IMR-90 (cell line): ENCODE measurements around the gene LRRC10B. TPM values are rescaled to one million over a fixed set of nuclear protein-coding genes. Genes with fewer than 3 reads are reported as not detected.

ENCODE experiments used
- ATAC-seq: fragments of 200-7000 bp; cut with Tn5 transposase; 2 replicates; pipeline ENCODE4 v1.9.1; 2020; ENCODE audit warnings: low read depth, mild to moderate bottlenecking, moderate library complexity
- BruUV-seq: library from RNA; stranded (reverse); fragments of 400-500 nt; replicated peaks from 2 replicates; lab custom pipeline; 2021; lab: Mats Ljungman, UMichigan
- CTCF ChIA-PET: fragments of 300-600 bp; formaldehyde crosslinking; extraction: SDS; loops from one replicate; lab custom pipeline; 2021; ENCODE audit warnings: antibody characterized with exemption; lab: Yijun Ruan, JAX
- POLR2A ChIA-PET: fragments of 300-600 bp; sonication (Branson Sonifier 250); formaldehyde crosslinking; loops from one replicate; lab custom pipeline; 2022; ENCODE audit warnings: antibody characterized with exemption; ENCODE audit not compliant: unreplicated experiment; lab: Charles Lee
- DNase-seq: peaks from one replicate; pipeline ENCODE4 v3.0.0; 2013
- H2AFZ ChIP-seq: replicated peaks from 2 replicates; pipeline ENCODE3; 2013; ENCODE audit warnings: low read length, mild to moderate bottlenecking; ENCODE audit not compliant: poor library complexity
- H2AK5ac ChIP-seq: 2 replicates; pipeline ENCODE4 v1.6.1; 2013; ENCODE audit warnings: low read depth, low read length, inconsistent platforms
- H2AK9ac ChIP-seq: replicated peaks from 2 replicates; pipeline ENCODE3; 2013; ENCODE audit warnings: mild to moderate bottlenecking, low read depth, low read length, moderate library complexity; ENCODE audit not compliant: poor library complexity
- H2BK120ac ChIP-seq: 2 replicates; pipeline ENCODE4 v1.6.1; 2013; ENCODE audit warnings: low read depth, low read length, inconsistent platforms
- H2BK15ac ChIP-seq: 3 replicates; pipeline ENCODE4 v1.6.1; 2013; ENCODE audit warnings: low read depth, low read length, inconsistent platforms
- H2BK20ac ChIP-seq: 2 replicates; pipeline ENCODE4 v1.6.1; 2013; ENCODE audit warnings: low read depth, mild to moderate bottlenecking, inconsistent platforms, low read length, moderate library complexity
- H2BK5ac ChIP-seq: 2 replicates; pipeline ENCODE4 v1.6.1; 2013; ENCODE audit warnings: mild to moderate bottlenecking, low read depth, low read length, inconsistent platforms; ENCODE audit not compliant: poor library complexity, severe bottlenecking
- H3K14ac ChIP-seq: replicated peaks from 2 replicates; pipeline ENCODE4 v1.6.1; 2013; ENCODE audit warnings: low read depth, low read length, inconsistent platforms
- H3K18ac ChIP-seq: 2 replicates; pipeline ENCODE4 v1.6.1; 2013; ENCODE audit warnings: low read depth, low read length, control low read depth
- H3K23ac ChIP-seq: 2 replicates; pipeline ENCODE4 v1.6.1; 2013; ENCODE audit warnings: low read depth, low read length, inconsistent platforms
- H3K27ac ChIP-seq: 2 replicates; pipeline ENCODE4 v1.5.1; 2013; ENCODE audit warnings: mild to moderate bottlenecking, control low read depth, low read length; ENCODE audit not compliant: insufficient read depth
- H3K27me3 ChIP-seq: 2 replicates; pipeline ENCODE4 v1.6.1; 2013; ENCODE audit warnings: low read length; ENCODE audit not compliant: control insufficient read depth, insufficient read depth
- H3K36me3 ChIP-seq: 2 replicates; pipeline ENCODE4 v1.6.1; 2013; ENCODE audit warnings: low read length, mixed read lengths; ENCODE audit not compliant: control insufficient read depth, insufficient read depth
- H3K4ac ChIP-seq: 2 replicates; pipeline ENCODE4 v1.6.1; 2013; ENCODE audit warnings: low read depth, low read length, inconsistent platforms
- H3K4me1 ChIP-seq: 2 replicates; pipeline ENCODE4 v1.6.1; 2013; ENCODE audit warnings: low read length, mixed read lengths; ENCODE audit not compliant: control insufficient read depth, insufficient read depth
- H3K4me2 ChIP-seq: 2 replicates; pipeline ENCODE4 v1.6.1; 2013; ENCODE audit warnings: low read depth, mild to moderate bottlenecking, control low read depth, low read length, moderate library complexity
- H3K4me3 ChIP-seq: 2 replicates; pipeline ENCODE4 v1.5.1; 2013; ENCODE audit warnings: low read depth, mild to moderate bottlenecking, control low read depth, low read length, moderate library complexity; ENCODE audit not compliant: insufficient read depth
- H3K56ac ChIP-seq: 2 replicates; pipeline ENCODE4 v1.6.1; 2013; ENCODE audit warnings: low read length, inconsistent platforms; ENCODE audit not compliant: insufficient read depth; ENCODE audit errors: extremely low read depth
- H3K79me1 ChIP-seq, 2 experiments: 2 replicates each; pipeline ENCODE4 v1.6.1; 2013; ENCODE audit warnings: low read length in 2 of 2, inconsistent platforms in 1 of 2, low read depth in 1 of 2
- H3K9ac ChIP-seq: 2 replicates; pipeline ENCODE4 v1.6.1; 2013; ENCODE audit warnings: low read depth, low read length, control low read depth
- H3K9me1 ChIP-seq: 2 replicates; pipeline ENCODE4 v1.6.1; 2013; ENCODE audit warnings: low read length, inconsistent platforms; ENCODE audit not compliant: insufficient read depth
- H3K9me3 ChIP-seq: 2 replicates; pipeline ENCODE4 v1.6.1; 2013; ENCODE audit warnings: low read length; ENCODE audit not compliant: control insufficient read depth, insufficient read depth
- H4K20me1 ChIP-seq: 2 replicates; pipeline ENCODE4 v1.6.1; 2013; ENCODE audit warnings: low read length, inconsistent platforms; ENCODE audit not compliant: insufficient read depth
- H4K5ac ChIP-seq: 2 replicates; pipeline ENCODE4 v1.6.1; 2013; ENCODE audit warnings: mild to moderate bottlenecking, low read depth, low read length, control low read depth
- H4K8ac ChIP-seq, 2 experiments: 2 replicates each; pipeline ENCODE4 v1.6.1; 2013; ENCODE audit warnings: low read depth in 2 of 2, low read length in 2 of 2, control low read depth in 1 of 2, inconsistent platforms in 1 of 2
- H4K91ac ChIP-seq: 2 replicates; pipeline ENCODE4 v1.6.1; 2013; ENCODE audit warnings: low read depth, low read length, inconsistent platforms; ENCODE audit not compliant: insufficient read depth
- BHLHE40 ChIP-seq: fragments of 150-350 bp; IDR thresholded peaks from 2 replicates; pipeline ENCODE4 v1.6.1; 2016; ENCODE audit warnings: mild to moderate bottlenecking, low read depth, low read length
- CHD1 ChIP-seq: IDR thresholded peaks from 2 replicates; pipeline ENCODE4 v1.6.1; 2012; ENCODE audit warnings: low read depth, low read length, improper control_type of control experiment
- FOS ChIP-seq: fragments of 150-350 bp; IDR thresholded peaks from 2 replicates; pipeline ENCODE4 v1.6.1; 2016; ENCODE audit warnings: low read depth, low read length
- MAZ ChIP-seq: IDR thresholded peaks from 2 replicates; pipeline ENCODE4 v1.6.1; 2012; ENCODE audit warnings: low read depth, mild to moderate bottlenecking, low read length, improper control_type of control experiment, moderate library complexity, borderline replicate concordance
- RFX5 ChIP-seq: IDR thresholded peaks from 2 replicates; pipeline ENCODE4 v1.8.0; 2012; ENCODE audit warnings: low read depth, mild to moderate bottlenecking, low read length, moderate library complexity
- SMC3 ChIP-seq: fragments of 150-350 bp; IDR thresholded peaks from 2 replicates; pipeline ENCODE4 v1.6.1; 2016; ENCODE audit warnings: low read depth, mild to moderate bottlenecking, antibody characterized with exemption, low read length, moderate library complexity
- WGBS, 2 experiments: methylation state at CpG; one replicate each; pipeline versions ENCODE4 v1.1.5 to v1.1.7; 2013; ENCODE audit warnings: missing lambda C conversion rate in 2 of 2; ENCODE audit not compliant: insufficient read length in 1 of 2; ENCODE audit errors: extremely low coverage in 2 of 2; 5-methylcytosine and 5-hydroxymethylcytosine counted together
- dilution Hi-C: fragments of 300-500 bp; cut with HindIII; formaldehyde crosslinking; loops from one replicate; pipeline ENCODE4 v1.14.3; 2018; ENCODE audit warnings: low sequenced_read_pairs; ENCODE audit not compliant: unreplicated experiment
- in situ Hi-C: fragments of 300-500 bp; cut with MboI; formaldehyde crosslinking; loops from 3 replicates; pipeline ENCODE4 v1.14.3; 2019; ENCODE audit warnings: low sequenced_read_pairs, inconsistent platforms, mixed read lengths
- intact Hi-C: fragments of 100-400 bp; cut with micrococcal nuclease; formaldehyde crosslinking; loops from 2 replicates; pipeline ENCODE4 v1.10.0; 2022
- polyA plus RNA-seq, 3 experiments: library from polyadenylated mRNA; depleted of rRNA; stranded (reverse); fragments of >200 nt; gene quantifications; 2 replicates each; pipeline ENCODE4 v1.2.3, GENCODE V29; 2012; ENCODE audit warnings: low replicate concordance in 1 of 3
- total RNA-seq: library from RNA; depleted of rRNA; stranded (reverse); fragments of >200 nt; gene quantifications from 2 replicates; pipeline ENCODE4 v1.2.3, GENCODE V29; 2012

Gene LRRC10B
- total and polyA plus RNA-seq, 2 of the 4 experiments (the other 2 are of a cell fraction), result not detected

GRCh38 chr11:61541598-61541997 is 33.0 kb downstream of the LRRC10B start:
- H3K4me3 ChIP-seq, result no peak overlapping the region
- H3K27me3 ChIP-seq, result peaks cover 18% of the 10 kb centered on the region
- H2BK5ac ChIP-seq, result no peak overlapping the region
- H2BK15ac ChIP-seq, result no peak overlapping the region
- H2BK20ac ChIP-seq, result no peak overlapping the region
- H4K5ac ChIP-seq, result no peak overlapping the region
- ChIA-PET POLR2A (no interaction called here), CTCF (no interaction called here)
- peak; percentile 52 for DNase-seq
- no peak overlapping the region for H3K9ac ChIP-seq
- no peak overlapping the region for H3K56ac ChIP-seq
- H3K36me3 ChIP-seq, result no peaks in the 10 kb centered on the region
- H3K14ac ChIP-seq, result no peak overlapping the region
- no peak overlapping the region for H2AK5ac ChIP-seq
- H4K91ac ChIP-seq, result no peak overlapping the region
- no peaks in the 10 kb centered on the region for H3K9me3 ChIP-seq
- TF ChIP-seq RFX5, result no peak
- TF ChIP-seq SMC3, result no peak
- TF ChIP-seq MAZ, result no peak
- TF ChIP-seq BHLHE40, result no peak
- no peak for TF ChIP-seq CHD1
- no peak for TF ChIP-seq FOS
- no peaks in the 10 kb centered on the region for H4K20me1 ChIP-seq
- WGBS, 2 experiments, result 12% methylated on average over 2 of the region's 3 CpGs; no CpG with 5 or more reads in 1 of the 2 experiments
- in situ Hi-C loops, result no loop called here
- H3K4me1 ChIP-seq, result peaks cover 13% of the 10 kb centered on the region
- no peak overlapping the region for H2BK120ac ChIP-seq
- H2AFZ ChIP-seq, result no peak overlapping the region
- no peak overlapping the region for H3K27ac ChIP-seq
- H4K8ac ChIP-seq, result no peak overlapping the region
- BruUV-seq, result no TSS peak
- no peak overlapping the region for H3K4ac ChIP-seq
- no peak overlapping the region for H2AK9ac ChIP-seq
- no peak overlapping the region for H3K18ac ChIP-seq
- H3K79me1 ChIP-seq, result no peaks in the 10 kb centered on the region
- dilution Hi-C loops, result no loop called here
- intact Hi-C loops, result no loop called here
- no peaks in the 10 kb centered on the region for H3K9me1 ChIP-seq
- H3K4me2 ChIP-seq, result peak overlapping the region; percentile 1; the same call in 1 of the 2 replicates
- H3K23ac ChIP-seq, result no peak overlapping the region
- ATAC-seq, result peak; percentile 85
